Left renal pelvis (tissue), 4 donors: Measurements from ENCODE around the gene HLA-DMA. TPM values are rescaled to one million over a fixed set of nuclear protein-coding genes. Genes with fewer than 3 reads are reported as not detected.
A peak's percentile ranks its signal among the peaks of the same experiment; 100 is the strongest.

Source experiments
- DNase-seq, 4 donors: peaks; one replicate each; pipeline ENCODE4 v3.0.0-alpha.2; 2013; ENCODE audit warnings: low read depth in 4 of 4, low spot score in 3 of 4
- polyA plus RNA-seq, 4 donors: library from polyadenylated mRNA; unstranded; fragments of 120-200 nt; gene quantifications; one replicate each; pipeline ENCODE4 v1.2.1, GENCODE V29; 2013; ENCODE audit not compliant: insufficient read length in 4 of 4

HLA-DMA gene
- polyA plus RNA-seq, 4 donors, result 6.2 to 18.5 (median 15.6) TPM

DNA sequence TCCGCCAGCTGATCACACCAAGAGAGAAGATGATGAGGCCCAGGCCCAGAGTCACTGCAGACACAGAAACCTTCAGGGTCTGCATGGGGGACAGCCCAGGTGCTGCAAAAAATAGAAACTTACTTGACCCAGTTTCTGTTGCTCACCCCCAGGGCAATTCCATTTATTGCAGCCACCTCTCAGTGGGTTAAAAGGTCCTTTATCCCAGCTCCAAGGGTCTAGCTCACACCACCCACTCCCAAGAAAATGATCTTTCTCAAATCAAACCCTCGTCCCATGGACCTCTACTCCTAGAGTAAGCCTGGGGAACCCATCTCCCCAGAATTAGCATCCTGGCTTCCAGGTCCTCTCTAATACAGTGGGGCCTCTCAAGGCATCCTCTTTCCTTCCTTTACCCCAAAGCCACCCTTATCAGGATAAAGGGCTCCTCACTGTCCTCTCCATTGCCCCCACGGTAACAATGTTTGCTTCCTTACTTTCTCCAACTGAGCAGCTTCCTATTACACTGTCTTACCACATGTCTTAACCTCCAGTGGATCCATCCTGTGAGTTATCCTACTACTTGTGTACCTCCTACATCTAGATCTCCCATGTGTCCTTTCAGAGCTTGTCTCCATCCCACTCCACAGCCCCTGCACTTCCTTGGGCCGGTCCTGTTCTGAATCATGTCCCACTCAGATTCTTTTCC lies 17.2 kb downstream of the HLA-DMA start:
- no peak for DNase-seq

DNA sequence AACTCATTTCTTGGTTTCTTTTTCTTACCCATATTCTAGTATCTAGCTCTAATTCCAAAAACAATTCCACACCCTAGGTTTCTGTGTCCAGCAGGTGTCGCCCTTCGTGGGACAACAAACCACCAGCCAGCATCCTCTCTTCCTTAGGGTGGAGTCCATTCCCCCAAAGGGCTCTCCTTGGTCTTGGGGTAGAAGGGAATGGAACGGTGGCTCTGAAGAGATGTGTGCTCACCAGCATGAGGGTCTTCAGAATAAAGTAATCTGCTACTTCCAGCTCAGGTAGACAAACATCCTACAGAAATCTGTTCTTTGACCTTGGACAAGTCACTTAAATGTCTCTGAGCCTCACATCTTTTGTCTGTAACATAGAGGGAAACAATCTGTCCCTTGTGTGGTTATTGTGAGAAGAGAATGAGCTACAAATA lies 19.2 kb downstream of the HLA-DMA start:
- peak in 2 of 4 donors; percentile 37 to 38 for DNase-seq

DNA sequence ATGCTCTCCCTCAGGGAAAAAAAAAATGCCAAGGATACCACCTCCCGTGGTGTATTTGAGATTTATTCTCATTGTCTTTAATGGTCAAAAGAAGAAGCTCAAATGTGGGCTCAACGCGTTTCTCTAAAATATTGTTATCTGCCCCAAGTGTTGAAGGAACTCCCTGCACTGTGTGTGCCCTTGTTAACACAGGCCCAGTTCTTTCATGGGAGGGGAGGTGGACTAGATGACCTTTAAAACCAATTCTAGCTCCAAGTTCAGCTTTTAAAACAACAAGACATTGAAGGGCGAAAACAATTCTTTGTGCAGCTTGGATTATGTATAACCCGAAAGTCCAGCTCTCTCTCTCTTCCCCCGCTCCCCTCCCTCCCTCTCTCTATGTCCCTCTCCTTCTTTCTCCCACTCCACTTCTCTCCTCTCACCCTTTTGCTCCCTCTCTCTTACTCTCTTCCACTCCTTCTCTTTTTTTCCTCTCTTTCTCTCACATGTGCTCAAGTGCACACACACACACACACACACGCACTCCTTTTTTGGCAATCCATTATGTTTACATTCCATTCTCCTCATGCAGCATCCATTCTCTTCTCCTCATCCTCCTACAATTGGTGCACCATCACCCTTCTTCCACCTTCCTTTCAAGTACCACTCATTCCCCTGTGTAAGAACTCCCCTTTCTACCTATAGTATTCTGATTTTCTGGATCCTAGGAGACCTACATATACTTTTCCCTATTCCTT lies 20.6 kb downstream of the HLA-DMA start:
- no peak for DNase-seq

DNA sequence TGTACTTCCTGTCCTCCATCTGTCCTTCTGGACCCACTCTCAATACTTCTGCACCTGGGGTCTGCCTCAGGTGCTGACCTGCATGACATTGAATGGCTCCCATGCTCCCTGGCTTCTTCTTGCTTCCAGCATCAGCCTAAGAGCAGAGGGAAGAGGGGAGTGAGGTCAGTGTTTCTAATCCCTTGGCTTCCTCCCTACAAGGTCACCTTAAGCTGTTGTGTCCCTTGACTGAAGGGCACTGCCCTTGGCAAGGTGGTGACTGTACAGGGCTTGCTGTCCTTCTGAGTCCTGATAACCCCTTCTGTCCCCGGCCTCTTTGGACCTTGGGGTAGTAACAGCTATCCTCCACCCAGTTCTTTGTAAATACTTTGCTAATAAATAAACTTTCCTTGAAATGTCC lies 21.7 kb downstream of the HLA-DMA start:
- DNase-seq, result no peak

DNA sequence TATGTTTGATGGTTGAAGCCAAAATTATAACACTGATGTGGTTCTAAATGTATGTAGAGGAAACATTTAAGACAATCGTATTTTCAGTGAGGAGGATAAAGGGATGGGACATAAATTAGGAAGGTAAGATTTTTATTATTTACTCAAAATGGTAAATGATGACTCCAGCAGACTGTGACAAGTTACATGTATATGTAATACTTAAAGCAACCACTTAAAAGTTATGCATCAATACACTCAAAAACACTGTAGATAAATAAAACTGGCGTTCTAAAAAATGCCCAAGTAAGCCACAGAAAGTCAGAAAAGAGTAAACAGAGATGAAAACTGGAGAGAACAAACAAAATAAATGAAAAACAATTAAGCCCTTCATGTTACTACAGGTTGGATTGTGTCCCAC lies 30.8 kb downstream of the HLA-DMA start:
- DNase-seq, result no peak

DNA sequence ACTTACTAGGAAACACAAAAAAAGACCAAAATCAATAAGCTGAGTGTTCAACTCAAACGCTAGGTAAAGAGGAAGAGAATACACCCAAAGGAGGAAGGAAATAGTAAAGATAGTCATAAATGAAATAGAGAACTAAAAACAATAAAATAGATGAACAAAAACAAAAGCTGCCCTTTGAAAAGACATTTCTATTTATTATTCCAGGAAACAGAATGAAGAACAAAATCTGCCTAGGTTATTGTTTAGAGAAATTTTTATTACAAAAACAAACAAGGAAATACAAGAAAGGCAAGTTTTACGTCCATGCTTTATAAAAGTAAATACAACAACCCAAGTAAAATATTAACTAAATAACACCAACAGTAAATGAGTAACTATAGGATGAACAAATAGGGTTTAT lies 32.2 kb downstream of the HLA-DMA start:
- DNase-seq, result no peak

DNA sequence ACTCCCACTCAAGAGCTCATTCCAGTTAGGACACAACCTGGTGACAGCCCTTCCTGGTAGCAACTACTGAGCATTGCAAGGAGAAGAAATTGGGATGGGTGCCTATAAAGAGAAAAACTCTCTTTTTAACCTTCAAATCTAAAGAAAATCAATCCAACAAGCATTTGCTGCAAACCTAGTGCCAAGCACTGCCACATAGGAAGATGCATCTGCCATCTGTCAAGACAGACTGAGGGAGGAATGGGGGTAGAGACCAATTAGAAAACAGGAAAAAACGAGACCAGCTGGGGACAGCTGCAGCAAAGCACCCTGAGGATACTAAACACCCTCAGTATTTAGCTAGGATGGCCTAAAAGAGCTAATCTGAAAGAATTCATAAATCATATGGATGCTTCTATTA lies 39.9 kb downstream of the HLA-DMA start:
- DNase-seq, result no peak

DNA sequence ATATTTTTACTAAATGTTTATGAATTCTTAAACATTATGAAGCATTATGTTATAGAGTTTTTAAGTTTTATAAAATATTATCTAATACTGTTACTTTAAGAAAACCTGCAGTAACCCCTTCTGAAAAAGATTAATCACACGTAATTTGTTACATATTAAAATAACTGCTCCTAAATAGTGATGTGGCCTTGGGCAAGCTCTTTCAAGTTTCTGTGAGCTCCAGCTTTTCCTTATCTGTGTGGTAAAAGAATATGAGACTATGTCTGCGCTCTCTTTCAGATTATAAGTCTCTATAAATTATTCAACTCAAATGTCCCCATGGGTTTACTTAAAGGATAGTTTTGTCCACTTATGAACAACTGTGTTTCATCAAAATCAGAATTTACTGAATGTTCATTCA lies 44.0 kb downstream of the HLA-DMA start:
- no peak for DNase-seq

DNA sequence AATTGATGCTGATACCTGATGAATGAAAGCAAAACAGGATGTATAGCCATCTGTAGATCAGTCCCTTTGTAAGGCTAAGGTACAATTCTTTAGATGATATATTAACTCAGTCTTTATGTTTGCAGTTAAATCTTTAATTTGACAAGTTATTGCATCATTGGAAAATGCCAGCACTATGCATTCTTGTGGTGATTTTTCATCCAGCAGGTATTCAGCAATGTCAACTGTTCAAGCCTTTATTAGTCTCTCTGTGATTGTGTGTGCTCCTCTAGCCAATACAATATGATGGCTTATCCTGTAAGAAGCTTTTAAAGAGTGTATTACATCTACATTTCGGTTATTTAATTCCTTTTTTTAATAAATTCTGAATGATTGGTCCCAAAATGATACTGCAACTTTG lies 46.4 kb downstream of the HLA-DMA start:
- DNase-seq, result no peak

DNA sequence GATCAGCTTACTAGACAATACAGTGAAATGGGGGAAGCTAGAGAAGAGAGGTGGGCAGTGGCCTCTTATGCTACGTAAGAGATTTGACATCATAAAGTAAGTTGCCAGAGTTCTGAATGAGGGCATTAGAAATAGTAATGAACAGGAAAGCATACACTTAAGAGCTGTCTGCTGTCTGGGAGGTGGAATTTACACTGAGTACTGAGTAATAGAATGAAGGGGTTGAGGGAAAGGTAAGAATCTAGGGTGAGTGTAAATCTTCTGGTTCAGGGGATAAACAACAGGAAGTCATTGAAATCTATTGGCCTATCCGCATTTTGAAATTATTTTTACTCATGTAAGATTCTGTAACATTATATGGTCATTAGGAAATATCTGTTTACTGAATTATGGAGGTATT lies 47.8 kb downstream of the HLA-DMA start:
- no peak for DNase-seq

DNA sequence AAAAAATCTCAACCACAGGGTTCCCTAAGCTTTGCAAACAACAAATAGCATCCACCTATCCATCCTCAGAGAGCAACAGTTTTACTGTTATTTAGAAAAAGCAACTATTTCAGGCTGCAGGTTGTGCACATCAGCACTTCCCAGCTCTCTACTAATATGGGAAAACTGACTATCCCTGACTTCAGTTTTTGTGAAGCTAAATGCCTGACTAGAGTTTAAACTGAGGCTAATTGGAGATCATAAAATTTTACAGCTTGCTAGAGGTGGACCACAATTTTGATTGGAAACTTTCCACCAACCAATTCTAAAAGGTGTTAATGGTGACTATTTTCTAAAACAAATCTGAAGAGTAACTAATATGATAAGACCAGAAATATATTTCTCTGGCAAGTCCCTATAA lies 48.9 kb downstream of the HLA-DMA start:
- no peak for DNase-seq

Other genes with a start within 250 kb of the HLA-DMA start
- gene HLA-DQA2, start 211.7 kb downstream of the HLA-DMA start, polyA plus RNA-seq, result under 1 TPM in 2 of 4 donors, not detected in 2; 0.30 to 0.31 TPM
- 1 to 10 TPM in 2 of 4 donors, under 1 TPM in 1, not detected in 1; 0.87 to 1.1 (median 1.0) TPM for gene HLA-DQB2, start 189.6 kb downstream of the HLA-DMA start, polyA plus RNA-seq
- gene HLA-DOB, start 136.1 kb downstream of the HLA-DMA start, polyA plus RNA-seq, result under 1 TPM in 3 of 4 donors, not detected in 1; 0.14 to 0.29 (median 0.27) TPM
- gene TAP2, start 114.4 kb downstream of the HLA-DMA start, polyA plus RNA-seq, result 10 to 100 TPM in 2 of 4 donors, 1 to 10 TPM in 2; 9.9 to 13.3 (median 10.6) TPM
- gene PSMB8, start 109.0 kb downstream of the HLA-DMA start, polyA plus RNA-seq, result 10 to 100 TPM; 19.4 to 24.4 (median 22.5) TPM
- gene TAP1, start 99.4 kb downstream of the HLA-DMA start, polyA plus RNA-seq, result 10 to 100 TPM in 1 of 4 donors, 1 to 10 TPM in 3; 9.4 to 11.0 (median 9.7) TPM
- gene PSMB9, start 98.9 kb downstream of the HLA-DMA start, polyA plus RNA-seq, result 1 to 10 TPM; 5.7 to 6.4 (median 6.0) TPM
- gene HLA-DMB, start 12.1 kb downstream of the HLA-DMA start, polyA plus RNA-seq, result 10 to 100 TPM in 3 of 4 donors, 1 to 10 TPM in 1; 9.1 to 76.6 (median 62.8) TPM
- 100 to 1,000 TPM; 274 to 342 (median 333) TPM for gene BRD2, start 15.5 kb upstream of the HLA-DMA start, polyA plus RNA-seq
- 1 to 10 TPM; 4.5 to 5.7 (median 5.0) TPM for gene HLA-DOA, start 56.5 kb upstream of the HLA-DMA start, polyA plus RNA-seq
- gene HLA-DPA1, start 120.6 kb upstream of the HLA-DMA start, polyA plus RNA-seq, result 10 to 100 TPM; 17.1 to 20.5 (median 18.3) TPM
- gene HLA-DPB1, start 122.9 kb upstream of the HLA-DMA start, polyA plus RNA-seq, result 10 to 100 TPM; 16.7 to 20.4 (median 17.2) TPM
- 1 to 10 TPM; 3.0 to 6.9 (median 4.1) TPM for gene COL11A2, start 239.4 kb upstream of the HLA-DMA start, polyA plus RNA-seq
- 10 to 100 TPM; 47.0 to 66.5 (median 55.5) TPM for gene RXRB, start 247.6 kb upstream of the HLA-DMA start, polyA plus RNA-seq
- gene SLC39A7, start 247.8 kb upstream of the HLA-DMA start, polyA plus RNA-seq, result 100 to 1,000 TPM in 3 of 4 donors, 10 to 100 TPM in 1; 91.9 to 139 (median 116) TPM